Stimulated activated CD4-positive, alpha-beta T cell treated with anti-CD3 and anti-CD28 coated beads, Interleukin-15, amount 100 ng/mL, for 1 hour (primary cell): ENCODE data around the gene ITGAV.
"Not testable (repeated sequence)": the region's sequence is repeated elsewhere in the genome, so short reads cannot be mapped to it uniquely, and the experiment has no call there.

Source experiments
- DNase-seq, 2 donors: peaks; one replicate each; pipeline ENCODE4 v3.0.0-alpha.2; 2020; ENCODE audit warnings: low read depth in 1 of 2, low spot score in 1 of 2

Gene ITGAV

GRCh38 chr2:186589612-186590349 is at the start of gene ITGAV:
TSS of gene ITGAV (plus strand) at chr2:186590056. CDS start at chr2:186590339, 283 bp downstream.
- peak; percentile 51 to 70 for DNase-seq

- DNase-seq: no peak
Observed at GRCh38 chr2:186540941-186541340, 48.9 kb upstream of the ITGAV start.

GRCh38 chr2:186542002-186542401 is 47.9 kb upstream of the ITGAV start:
- no peak for DNase-seq

GRCh38 chr2:186543561-186544131 is 46.2 kb upstream of the ITGAV start:
- no peak for DNase-seq

GRCh38 chr2:186544255-186544675 is 45.6 kb upstream of the ITGAV start:
- DNase-seq: no peak

- DNase-seq: no peak
Observed at GRCh38 chr2:186546846-186547245, 43.0 kb upstream of the ITGAV start.

- no peak for DNase-seq
Observed at GRCh38 chr2:186551323-186552050, 38.4 kb upstream of the ITGAV start.

- DNase-seq: no peak
Observed at GRCh38 chr2:186554429-186554828, 35.4 kb upstream of the ITGAV start.

- no peak for DNase-seq
Observed at GRCh38 chr2:186554850-186555671, 34.8 kb upstream of the ITGAV start.

- DNase-seq: no peak
Observed at GRCh38 chr2:186558512-186559276, 31.2 kb upstream of the ITGAV start.

GRCh38 chr2:186559370-186559769 is 30.5 kb upstream of the ITGAV start:
- no peak for DNase-seq

- no peak for DNase-seq
Observed at GRCh38 chr2:186559848-186560247, 30.0 kb upstream of the ITGAV start.

GRCh38 chr2:186560254-186560653 is 29.6 kb upstream of the ITGAV start:
- no peak for DNase-seq

- DNase-seq: no peak
Observed at GRCh38 chr2:186561467-186562208, 28.2 kb upstream of the ITGAV start.

GRCh38 chr2:186562209-186562578 is 27.7 kb upstream of the ITGAV start:
- DNase-seq: no peak

- not testable (repeated sequence) for DNase-seq
Observed at GRCh38 chr2:186568600-186568999, 21.3 kb upstream of the ITGAV start.

GRCh38 chr2:186569127-186569526 is 20.7 kb upstream of the ITGAV start:
- not testable (repeated sequence) for DNase-seq

GRCh38 chr2:186569897-186570296 is 20.0 kb upstream of the ITGAV start:
- DNase-seq: no peak

GRCh38 chr2:186570604-186571003 is 19.3 kb upstream of the ITGAV start:
- no peak for DNase-seq

- DNase-seq: no peak
Observed at GRCh38 chr2:186572705-186573104, 17.2 kb upstream of the ITGAV start.
